ENCODE results near the gene SLC25A47. TPM values are rescaled to one million over a fixed set of nuclear protein-coding genes. Genes with fewer than 3 reads are reported as not detected.

Gene SLC25A47
- total and polyA plus RNA-seq, 3 donors from 2014 or later = 0.37 to 0.87 (median 0.78) TPM

- WGBS, 2 donors = 77 to 84% methylated on average over 11 to 14 of the region's 14 CpGs
- TF ChIP-seq, protein P1, sequence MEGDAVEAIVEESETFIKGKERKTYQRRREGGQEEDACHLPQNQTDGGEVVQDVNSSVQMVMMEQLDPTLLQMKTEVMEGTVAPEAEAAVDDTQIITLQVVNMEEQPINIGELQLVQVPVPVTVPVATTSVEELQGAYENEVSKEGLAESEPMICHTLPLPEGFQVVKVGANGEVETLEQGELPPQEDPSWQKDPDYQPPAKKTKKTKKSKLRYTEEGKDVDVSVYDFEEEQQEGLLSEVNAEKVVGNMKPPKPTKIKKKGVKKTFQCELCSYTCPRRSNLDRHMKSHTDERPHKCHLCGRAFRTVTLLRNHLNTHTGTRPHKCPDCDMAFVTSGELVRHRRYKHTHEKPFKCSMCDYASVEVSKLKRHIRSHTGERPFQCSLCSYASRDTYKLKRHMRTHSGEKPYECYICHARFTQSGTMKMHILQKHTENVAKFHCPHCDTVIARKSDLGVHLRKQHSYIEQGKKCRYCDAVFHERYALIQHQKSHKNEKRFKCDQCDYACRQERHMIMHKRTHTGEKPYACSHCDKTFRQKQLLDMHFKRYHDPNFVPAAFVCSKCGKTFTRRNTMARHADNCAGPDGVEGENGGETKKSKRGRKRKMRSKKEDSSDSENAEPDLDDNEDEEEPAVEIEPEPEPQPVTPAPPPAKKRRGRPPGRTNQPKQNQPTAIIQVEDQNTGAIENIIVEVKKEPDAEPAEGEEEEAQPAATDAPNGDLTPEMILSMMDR (IDR thresholded peaks at IDR 0.05) = no peak
- TF ChIP-seq POLR2A (IDR thresholded peaks at IDR 0.05) = no peak
- H3K4me3 ChIP-seq = no peak overlapping the region
- no peak for DNase-seq
- no peaks in the 10 kb centered on the region for H3K9me3 ChIP-seq
- intact Hi-C loops (cut with DNase I; ENCODE audit: low total_unique reads) = no loop called here
- peaks cover 52% of the 10 kb centered on the region for H3K4me1 ChIP-seq
- peak overlapping the region in 1 of 2 donors; percentile 83 for H3K27ac ChIP-seq
- H3K36me3 ChIP-seq (ENCODE audit: low read depth, missing control alignments) = no peaks in the 10 kb centered on the region
- no peaks in the 10 kb centered on the region for H3K27me3 ChIP-seq
Measured at GRCh38 chr14:100298551-100299237, 24.4 kb upstream of the SLC25A47 start.

GRCh38 chr14:100299238-100299560 lies 23.9 kb upstream of the SLC25A47 start:
- no peak for DNase-seq
- 94 to 100% methylated on average over 4 to 6 of the region's 6 CpGs for WGBS, 2 donors
- Histone ChIP-seq H3K27ac (no peak overlapping the region), H3K9me3 (no peaks in the 10 kb centered on the region), H3K36me3 (ENCODE audit: low read depth, missing control alignments) (no peaks in the 10 kb centered on the region), H3K27me3 (no peaks in the 10 kb centered on the region), H3K4me3 (no peak overlapping the region), H3K4me1 (peaks cover 51% of the 10 kb centered on the region)
- intact Hi-C loops (cut with DNase I; ENCODE audit: low total_unique reads) = no loop called here
- no peak for TF ChIP-seq POLR2A (IDR thresholded peaks at IDR 0.05)
- TF ChIP-seq, protein P1 (IDR thresholded peaks at IDR 0.05) = no peak

GRCh38 chr14:100302616-100303015 lies 20.5 kb upstream of the SLC25A47 start:
- 29 to 32% methylated on average over 2 of the region's 2 CpGs for WGBS, 2 donors
- Histone ChIP-seq H3K9me3 (no peaks in the 10 kb centered on the region), H3K4me3 (no peak overlapping the region), H3K4me1 (peaks cover 26% of the 10 kb centered on the region), H3K36me3 (ENCODE audit: low read depth, missing control alignments) (no peaks in the 10 kb centered on the region), H3K27me3 (no peaks in the 10 kb centered on the region), H3K27ac (no peak overlapping the region)
- intact Hi-C loops (cut with DNase I; ENCODE audit: low total_unique reads) = loop anchor here (10.0 kb wide), 1 partner anchor 72 kb away; the partner anchor contains the start of gene WDR25
- no peak for DNase-seq
- TF ChIP-seq, protein P1 (IDR thresholded peaks at IDR 0.05) = no peak
- no peak for TF ChIP-seq POLR2A (IDR thresholded peaks at IDR 0.05)

GRCh38 chr14:100303179-100303578 lies 20.0 kb upstream of the SLC25A47 start:
- WGBS, 2 donors = 73 to 74% methylated on average over 7 to 8 of the region's 8 CpGs
- Histone ChIP-seq H3K27me3 (no peaks in the 10 kb centered on the region), H3K27ac (no peak overlapping the region), H3K36me3 (ENCODE audit: low read depth, missing control alignments) (no peaks in the 10 kb centered on the region), H3K4me1 (peaks cover 21% of the 10 kb centered on the region), H3K4me3 (no peak overlapping the region), H3K9me3 (no peaks in the 10 kb centered on the region)
- DNase-seq = no peak
- intact Hi-C loops (cut with DNase I; ENCODE audit: low total_unique reads) = loop anchor here (10.0 kb wide), 1 partner anchor 72 kb away; the partner anchor contains the start of gene WDR25
- TF ChIP-seq, protein P1 (IDR thresholded peaks at IDR 0.05) = peak in 2 of 3 experiments; percentile 18 to 30
- TF ChIP-seq POLR2A (IDR thresholded peaks at IDR 0.05) = no peak

DNA sequence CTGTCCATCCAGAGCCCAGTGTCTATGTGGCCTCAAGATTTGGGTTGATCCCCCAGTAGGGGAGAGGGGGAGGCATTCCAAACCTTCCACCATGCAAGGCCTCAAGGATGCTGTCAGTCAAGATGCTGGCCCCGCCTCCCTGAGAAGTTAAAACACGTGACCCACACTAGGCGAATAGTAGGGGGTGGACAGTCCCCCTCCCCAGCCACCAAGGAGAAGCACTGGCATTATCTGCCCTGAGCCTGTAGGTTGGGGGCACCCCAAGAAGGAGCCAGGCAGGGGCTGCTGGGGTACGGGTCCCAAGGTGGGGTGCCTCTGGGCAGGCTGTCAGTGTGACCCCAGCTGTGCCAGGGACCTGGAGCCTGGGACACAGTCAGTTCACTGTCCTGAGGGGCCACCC lies 19.2 kb upstream of the SLC25A47 start:
- TF ChIP-seq, protein P1 (IDR thresholded peaks at IDR 0.05) = no peak
- TF ChIP-seq POLR2A (IDR thresholded peaks at IDR 0.05) = no peak
- H3K27me3 ChIP-seq = no peaks in the 10 kb centered on the region
- no peak for DNase-seq
- H3K27ac ChIP-seq = no peak overlapping the region
- 70% methylated on average over 4 of the region's 4 CpGs; no CpG with 5 or more reads in 1 of the 2 donors for WGBS, 2 donors
- no peaks in the 10 kb centered on the region for H3K36me3 ChIP-seq (ENCODE audit: low read depth, missing control alignments)
- no peaks in the 10 kb centered on the region for H3K9me3 ChIP-seq
- H3K4me3 ChIP-seq = no peak overlapping the region
- peaks cover 21% of the 10 kb centered on the region for H3K4me1 ChIP-seq
- intact Hi-C loops (cut with DNase I; ENCODE audit: low total_unique reads) = loop anchor here (10.0 kb wide), 1 partner anchor 71 kb away; the partner anchor contains the start of gene WDR25
